WTC11 (cell line): ENCODE results near the gene ZMIZ2. TPM values are rescaled to one million over a fixed set of nuclear protein-coding genes. Genes with fewer than 3 reads are reported as not detected.
A peak's percentile ranks its signal among the peaks of the same experiment; 100 is the strongest.

Source experiments
- ATAC-seq: fragments of 200-7000 bp; cut with Tn5 transposase; 2 replicates; pipeline ENCODE4 v1.10.0; 2021; ENCODE audit warnings: mild to moderate bottlenecking, moderate library complexity
- CTCF ChIA-PET: fragments of 300-600 bp; sonication (Branson Sonifier 250); formaldehyde crosslinking; loops from one replicate; lab custom pipeline; 2021; ENCODE audit warnings: antibody characterized with exemption; lab: Charles Lee
- POLR2A ChIA-PET: fragments of 350-600 bp; sonication (Branson Sonifier 250); formaldehyde crosslinking; loops from one replicate; lab custom pipeline; 2021; ENCODE audit warnings: antibody characterized with exemption; lab: Charles Lee
- DNase-seq: peaks from one replicate; pipeline ENCODE4 v3.0.0; 2021; ENCODE audit warnings: low spot score
- H3K27ac Mint-ChIP-seq: 2 replicates; pipeline ENCODE4 v1.8.0; 2021; ENCODE audit warnings: mixed read lengths
- H3K27me3 Mint-ChIP-seq: 2 replicates; pipeline ENCODE4 v1.8.0; 2021; ENCODE audit warnings: low read depth, mild to moderate bottlenecking, moderate library complexity, mixed read lengths
- H3K36me3 Mint-ChIP-seq: 2 replicates; pipeline ENCODE4 v1.8.0; 2021; ENCODE audit warnings: mixed read lengths
- H3K4me1 Mint-ChIP-seq: 2 replicates; pipeline ENCODE4 v1.8.0; 2022; ENCODE audit warnings: mixed read lengths
- H3K4me3 Mint-ChIP-seq: 2 replicates; pipeline ENCODE4 v1.8.0; 2021; ENCODE audit warnings: mild to moderate bottlenecking, moderate library complexity, mixed read lengths
- H3K9me3 Mint-ChIP-seq: 2 replicates; pipeline ENCODE4 v1.8.0; 2021; ENCODE audit warnings: mixed read lengths
- ARID4B ChIP-seq: sonication (generic); formaldehyde crosslinking; IDR thresholded peaks from 2 replicates; pipeline ENCODE4 v1.8.0; 2023; ENCODE audit warnings: missing genetic modification reagents, mild to moderate bottlenecking, borderline replicate concordance
- ATF1 ChIP-seq: sonication (generic); formaldehyde crosslinking; IDR thresholded peaks from 2 replicates; pipeline ENCODE4 v1.8.1; 2023; ENCODE audit warnings: mild to moderate bottlenecking, moderate library complexity, missing genetic modification reagents
- ATF2 ChIP-seq: sonication (generic); formaldehyde crosslinking; IDR thresholded peaks from 2 replicates; pipeline ENCODE4 v1.8.1; 2022; ENCODE audit warnings: low read depth, missing genetic modification reagents, borderline replicate concordance
- CBFB ChIP-seq: sonication (generic); formaldehyde crosslinking; IDR thresholded peaks from 2 replicates; pipeline ENCODE4 v1.8.1; 2022; ENCODE audit warnings: mild to moderate bottlenecking, low read depth, missing genetic modification reagents
- GRHL2 ChIP-seq: fragments of 250-450 bp; sonication (Bioruptor Pico); IDR thresholded peaks from 2 replicates; pipeline ENCODE4 v1.8.0; 2022; ENCODE audit warnings: mild to moderate bottlenecking, moderate library complexity; ENCODE audit not compliant: insufficient replicate concordance, severe bottlenecking
- IRF2 ChIP-seq: sonication (generic); formaldehyde crosslinking; IDR thresholded peaks from 2 replicates; pipeline ENCODE4 v1.8.0; 2022; ENCODE audit warnings: low read depth, missing genetic modification reagents, borderline replicate concordance
- KAT7 ChIP-seq: sonication (generic); formaldehyde crosslinking; IDR thresholded peaks from 2 replicates; pipeline ENCODE4 v1.8.1; 2023; ENCODE audit warnings: missing genetic modification reagents, mild to moderate bottlenecking, borderline replicate concordance
- NFATC4 ChIP-seq: fragments of 250-450 bp; sonication (Bioruptor Pico); IDR thresholded peaks from 2 replicates; pipeline ENCODE4 v1.9.0; 2021; ENCODE audit warnings: mild to moderate bottlenecking
- NR1H2 ChIP-seq: sonication (generic); formaldehyde crosslinking; IDR thresholded peaks from 2 replicates; pipeline ENCODE4 v1.9.0; 2021; ENCODE audit warnings: mild to moderate bottlenecking, moderate library complexity, missing genetic modification reagents
- NR3C1 ChIP-seq: sonication (generic); formaldehyde crosslinking; conservative IDR thresholded peaks from 2 replicates; pipeline ENCODE4 v1.8.1; 2023; ENCODE audit warnings: low read depth, mild to moderate bottlenecking, missing genetic modification reagents
- SMAD3 ChIP-seq: sonication (generic); formaldehyde crosslinking; IDR thresholded peaks from 2 replicates; pipeline ENCODE4 v1.8.0; 2022; ENCODE audit warnings: missing genetic modification reagents, mild to moderate bottlenecking, borderline replicate concordance
- TCF7 ChIP-seq: sonication (generic); formaldehyde crosslinking; IDR thresholded peaks from 2 replicates; pipeline ENCODE4 v1.8.0; 2022; ENCODE audit warnings: mild to moderate bottlenecking, low read depth, missing genetic modification reagents, moderate library complexity
- TP53 ChIP-seq: sonication (generic); formaldehyde crosslinking; IDR thresholded peaks from 2 replicates; pipeline ENCODE4 v1.8.1; 2023; ENCODE audit warnings: mild to moderate bottlenecking, missing genetic modification reagents
- USF2 ChIP-seq: sonication (generic); formaldehyde crosslinking; IDR thresholded peaks from 2 replicates; pipeline ENCODE4 v1.8.1; 2023; ENCODE audit warnings: mild to moderate bottlenecking, missing genetic modification reagents, moderate library complexity
- ZNF281 ChIP-seq: sonication (generic); formaldehyde crosslinking; IDR thresholded peaks from 2 replicates; pipeline ENCODE4 v1.8.0; 2023; ENCODE audit warnings: mild to moderate bottlenecking, missing genetic modification reagents
- ZNF416 ChIP-seq: fragments of 250-450 bp; sonication (Bioruptor Pico); IDR thresholded peaks from 2 replicates; pipeline ENCODE4 v1.9.0; 2021; ENCODE audit warnings: mild to moderate bottlenecking, inconsistent platforms
- ZNF532 ChIP-seq: fragments of 250-450 bp; sonication (Bioruptor Pico); IDR thresholded peaks from 2 replicates; pipeline ENCODE4 v1.9.0; 2021; ENCODE audit warnings: mild to moderate bottlenecking, borderline replicate concordance
- total RNA-seq: library from RNA; stranded (reverse); gene quantifications from 3 replicates; pipeline ENCODE4 v1.2.3, GENCODE V29; 2021
- TF ChIP-seq, protein P1 (sequence below): sonication (generic); formaldehyde crosslinking; IDR thresholded peaks from 2 replicates; pipeline ENCODE4 v1.8.1; 2023; ENCODE audit warnings: mild to moderate bottlenecking, missing genetic modification reagents

Gene ZMIZ2
- total RNA-seq, 1 experiment from 2014 or later: 102 TPM

DNA sequence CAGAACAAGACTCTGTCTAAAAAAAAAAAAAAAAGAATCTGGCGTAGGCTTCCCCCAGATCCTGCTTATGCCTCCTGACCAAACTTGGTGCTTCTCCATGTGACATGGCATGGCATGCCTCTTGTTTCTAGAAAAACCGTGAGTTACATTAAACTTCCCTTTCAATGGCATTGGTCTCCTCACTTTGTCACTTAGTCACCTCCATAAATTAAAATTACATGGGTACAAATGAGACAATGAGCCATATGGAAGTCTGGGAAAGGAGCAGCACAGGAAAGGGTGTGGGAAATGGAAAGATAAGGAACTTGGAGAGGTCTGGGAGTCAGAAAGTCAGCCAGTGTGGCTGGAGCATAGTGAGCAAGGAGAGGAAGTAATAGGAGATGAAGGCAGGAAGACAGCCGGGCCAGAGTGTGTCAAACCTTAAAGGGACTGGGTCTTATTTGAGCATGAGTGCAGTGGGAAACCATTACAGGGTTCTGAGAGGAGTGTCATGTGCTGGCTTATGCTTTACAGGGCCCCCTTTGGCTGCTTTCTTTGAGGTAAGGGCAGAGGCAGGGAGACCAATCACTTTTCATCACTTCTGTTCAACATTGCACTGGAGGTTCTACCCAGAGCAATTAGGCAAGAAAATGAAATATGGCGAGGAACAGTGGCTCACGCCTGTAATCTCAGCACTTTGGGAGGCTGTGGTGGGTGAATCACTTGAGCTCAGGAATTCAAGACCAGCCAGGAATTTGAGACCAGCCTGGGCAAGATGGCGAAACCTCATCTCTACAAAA lies 21.3 kb upstream of the ZMIZ2 start:
- CTCF ChIA-PET: no interaction called here
- Mint-ChIP-seq H3K36me3 (no peaks in the 10 kb centered on the region), H3K9me3 (peaks cover 4% of the 10 kb centered on the region; the same call in 1 of the 2 replicates), H3K4me3 (no peak overlapping the region)
- TF ChIP-seq ATF1 (CRISPR knock-in tag) (no peak), NR1H2 (CRISPR knock-in tag) (no peak), ZNF532 (CRISPR knock-in tag) (no peak), ZNF281 (CRISPR knock-in tag) (no peak), ARID4B (CRISPR knock-in tag) (no peak), KAT7 (CRISPR knock-in tag) (no peak)
- TF ChIP-seq, all 79 proteins: peak for 0
- POLR2A ChIA-PET: no interaction called here
- DNase-seq (no peak), ATAC-seq (peak; percentile 36; the same call in 1 of the 2 replicates)
- H3K27ac Mint-ChIP-seq: no peak overlapping the region
- H3K4me1 Mint-ChIP-seq: 0 out of 2 replicates have a peak, but pooled peaks cover 2% of the 10 kb centered on the region
- H3K27me3 Mint-ChIP-seq: no peaks in the 10 kb centered on the region; the same call in 1 of the 2 replicates

DNA sequence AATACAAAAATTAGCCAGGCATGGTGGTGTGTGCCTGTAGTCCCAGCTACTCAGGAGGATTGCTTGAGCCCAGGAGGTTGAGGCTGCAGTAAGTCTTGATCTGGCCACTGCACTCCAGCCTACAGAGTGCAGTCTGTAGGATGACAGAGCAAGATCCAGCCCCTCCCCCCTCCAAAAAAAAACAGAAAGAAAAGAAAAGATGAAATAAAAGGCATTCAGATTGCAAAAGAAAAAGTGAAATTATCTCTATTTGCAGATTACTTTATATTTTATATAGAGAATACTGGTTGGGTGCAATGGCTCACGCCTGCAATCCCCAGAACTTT lies 20.7 kb upstream of the ZMIZ2 start:
- Mint-ChIP-seq H3K27ac (no peak overlapping the region), H3K4me3 (no peak overlapping the region), H3K36me3 (no peaks in the 10 kb centered on the region), H3K9me3 (peaks cover 4% of the 10 kb centered on the region; the same call in 1 of the 2 replicates), H3K4me1 (0 out of 2 replicates have a peak, but pooled peaks cover 2% of the 10 kb centered on the region), H3K27me3 (no peaks in the 10 kb centered on the region; the same call in 1 of the 2 replicates)
- ChIA-PET CTCF (no interaction called here), POLR2A (no interaction called here)
- ATAC-seq (no peak), DNase-seq (no peak)
- TF ChIP-seq NR3C1 (CRISPR knock-in tag) (no peak), SMAD3 (CRISPR knock-in tag) (no peak), ATF2 (no peak), USF2 (no peak), GRHL2 (no peak), TCF7 (CRISPR knock-in tag) (no peak), NFATC4 (CRISPR knock-in tag) (no peak), CBFB (CRISPR knock-in tag) (no peak), IRF2 (no peak), TP53 (CRISPR knock-in tag) (no peak), ZNF416 (CRISPR knock-in tag) (no peak)
- TF ChIP-seq, protein P1, sequence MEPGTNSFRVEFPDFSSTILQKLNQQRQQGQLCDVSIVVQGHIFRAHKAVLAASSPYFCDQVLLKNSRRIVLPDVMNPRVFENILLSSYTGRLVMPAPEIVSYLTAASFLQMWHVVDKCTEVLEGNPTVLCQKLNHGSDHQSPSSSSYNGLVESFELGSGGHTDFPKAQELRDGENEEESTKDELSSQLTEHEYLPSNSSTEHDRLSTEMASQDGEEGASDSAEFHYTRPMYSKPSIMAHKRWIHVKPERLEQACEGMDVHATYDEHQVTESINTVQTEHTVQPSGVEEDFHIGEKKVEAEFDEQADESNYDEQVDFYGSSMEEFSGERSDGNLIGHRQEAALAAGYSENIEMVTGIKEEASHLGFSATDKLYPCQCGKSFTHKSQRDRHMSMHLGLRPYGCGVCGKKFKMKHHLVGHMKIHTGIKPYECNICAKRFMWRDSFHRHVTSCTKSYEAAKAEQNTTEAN (CRISPR knock-in tag): no peak
